Measurements from ENCODE around the gene SHTN1.

Gene SHTN1

GRCh38 chr10:116978901-116979300 lies 26.1 kb downstream of the SHTN1 start:
- no peak overlapping the region for H3K27ac ChIP-seq
- ChIA-PET CTCF (interaction anchor here (0.5 kb wide), 1 partner anchor 23 kb away, joined by 3 read pairs; no protein-coding TSS in a partner anchor), POLR2A (ENCODE audit: low non-redundant PET) (interaction anchor here (0.7 kb wide), 1 partner anchor 14 kb away, joined by 3 read pairs; no protein-coding TSS in a partner anchor)
- DNase-seq (ENCODE audit: low spot score) = no peak
- TF ChIP-seq CTCF (conservative IDR thresholded peaks at IDR 0.05; ENCODE audit: low read depth) = no peak

- ChIA-PET POLR2A (ENCODE audit: low non-redundant PET) (no interaction called here), CTCF (no interaction called here)
- no peak for TF ChIP-seq CTCF (conservative IDR thresholded peaks at IDR 0.05; ENCODE audit: low read depth)
- H3K27ac ChIP-seq = no peak overlapping the region
- DNase-seq (ENCODE audit: low spot score) = peak; percentile 90
Observed at GRCh38 chr10:116974456-116975005, 30.5 kb downstream of the SHTN1 start.

- ChIA-PET POLR2A (ENCODE audit: low non-redundant PET) (no interaction called here), CTCF (no interaction called here)
- H3K27ac ChIP-seq = no peak overlapping the region
- no peak for DNase-seq (ENCODE audit: low spot score)
- TF ChIP-seq CTCF (conservative IDR thresholded peaks at IDR 0.05; ENCODE audit: low read depth) = no peak
Observed at GRCh38 chr10:116973946-116974455, 31.0 kb downstream of the SHTN1 start.

- CTCF ChIA-PET = no interaction called here
- no peak overlapping the region for H3K27ac ChIP-seq
- POLR2A ChIA-PET (ENCODE audit: low non-redundant PET) = no interaction called here
- no peak for TF ChIP-seq CTCF (conservative IDR thresholded peaks at IDR 0.05; ENCODE audit: low read depth)
- DNase-seq (ENCODE audit: low spot score) = no peak
Observed at GRCh38 chr10:116973371-116973905, 31.5 kb downstream of the SHTN1 start.

GRCh38 chr10:116972131-116972530 lies 32.9 kb downstream of the SHTN1 start:
- no peak for DNase-seq (ENCODE audit: low spot score)
- TF ChIP-seq CTCF (conservative IDR thresholded peaks at IDR 0.05; ENCODE audit: low read depth) = no peak
- no peak overlapping the region for H3K27ac ChIP-seq
- CTCF ChIA-PET = interaction anchor here (1.1 kb wide), 1 partner anchor 195 kb away, joined by 4 read pairs; no protein-coding TSS in a partner anchor
- POLR2A ChIA-PET (ENCODE audit: low non-redundant PET) = no interaction called here

- DNase-seq (ENCODE audit: low spot score) = no peak
- no peak for TF ChIP-seq CTCF (conservative IDR thresholded peaks at IDR 0.05; ENCODE audit: low read depth)
- POLR2A ChIA-PET (ENCODE audit: low non-redundant PET) = no interaction called here
- H3K27ac ChIP-seq = no peak overlapping the region
- CTCF ChIA-PET = interaction anchor here (0.6 kb wide), 1 partner anchor 13 kb away, joined by 4 read pairs; no protein-coding TSS in a partner anchor
Observed at GRCh38 chr10:116970050-116970449, 34.9 kb downstream of the SHTN1 start.

Data from RWPE1 (cell line).